Activated gamma-delta T cell (primary cell): ENCODE data around the gene PTCH2.

ENCODE experiments used
- DNase-seq: peaks from one replicate; lab custom pipeline; 2025; lab: John Stamatoyannopoulos, UW

PTCH2 gene

DNA sequence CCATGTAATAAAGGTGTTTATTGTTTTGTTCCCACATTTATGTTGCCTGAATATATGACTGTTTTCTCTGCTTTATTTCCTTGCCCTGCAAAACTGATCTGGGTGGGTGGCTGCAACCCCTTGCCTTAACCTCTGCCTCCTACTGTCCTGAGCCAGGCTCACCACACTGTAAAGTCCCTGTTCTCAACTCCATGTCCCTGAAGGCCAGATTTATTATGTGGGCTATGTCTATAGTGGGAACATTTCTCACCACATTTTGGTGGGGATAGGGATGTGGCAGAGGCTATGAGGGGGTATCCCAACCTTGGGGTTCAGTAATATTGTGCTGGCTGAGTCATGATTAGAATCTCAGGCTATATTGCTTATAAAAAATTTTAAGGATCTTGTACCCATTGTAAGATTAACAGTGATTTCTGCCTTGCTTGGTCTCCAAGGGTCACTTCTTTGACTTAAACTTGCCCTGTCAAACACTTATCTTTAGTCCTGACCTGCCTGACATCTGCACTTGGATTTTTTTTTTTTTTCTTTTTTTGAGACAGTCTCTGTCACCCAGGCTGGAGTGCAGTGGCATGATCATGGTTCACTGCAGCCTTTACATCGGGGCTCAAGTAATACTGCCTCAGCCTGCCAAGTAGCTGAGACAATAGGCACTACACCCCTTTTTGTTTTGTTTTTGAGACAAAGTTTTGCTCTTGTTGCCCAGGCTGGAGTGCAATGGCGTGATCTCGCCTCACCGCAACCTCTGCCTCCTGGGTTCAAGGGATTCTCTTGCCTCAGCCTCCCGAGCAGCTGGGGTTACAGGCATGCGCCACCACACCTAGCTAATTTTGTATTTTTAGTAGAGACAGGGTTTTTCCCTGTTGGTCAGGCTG, 64.1 kb downstream of the PTCH2 start:
- no peak for DNase-seq

GRCh38 chr1:44777969-44778635, 65.0 kb downstream of the PTCH2 start:
- no peak for DNase-seq

GRCh38 chr1:44777547-44777946, 65.5 kb downstream of the PTCH2 start:
- DNase-seq: no peak

DNA sequence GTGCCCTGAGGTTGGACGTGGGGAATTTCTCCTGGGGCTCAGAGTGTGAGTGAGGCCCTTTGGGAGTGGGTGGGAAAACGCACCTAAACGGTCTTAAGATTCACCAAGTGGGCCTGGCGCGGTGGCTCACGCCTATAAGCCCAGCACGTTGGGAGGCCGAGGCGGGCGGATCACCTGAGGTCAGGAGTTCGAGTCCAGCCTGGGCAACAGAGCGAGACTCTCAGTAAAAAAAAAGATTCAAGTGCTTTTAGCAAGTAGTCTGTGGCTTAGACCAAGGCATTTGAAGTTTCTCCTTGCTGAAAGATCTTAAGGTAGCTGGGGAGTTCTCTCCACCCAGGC, 66.4 kb downstream of the PTCH2 start:
- no peak for DNase-seq

DNA sequence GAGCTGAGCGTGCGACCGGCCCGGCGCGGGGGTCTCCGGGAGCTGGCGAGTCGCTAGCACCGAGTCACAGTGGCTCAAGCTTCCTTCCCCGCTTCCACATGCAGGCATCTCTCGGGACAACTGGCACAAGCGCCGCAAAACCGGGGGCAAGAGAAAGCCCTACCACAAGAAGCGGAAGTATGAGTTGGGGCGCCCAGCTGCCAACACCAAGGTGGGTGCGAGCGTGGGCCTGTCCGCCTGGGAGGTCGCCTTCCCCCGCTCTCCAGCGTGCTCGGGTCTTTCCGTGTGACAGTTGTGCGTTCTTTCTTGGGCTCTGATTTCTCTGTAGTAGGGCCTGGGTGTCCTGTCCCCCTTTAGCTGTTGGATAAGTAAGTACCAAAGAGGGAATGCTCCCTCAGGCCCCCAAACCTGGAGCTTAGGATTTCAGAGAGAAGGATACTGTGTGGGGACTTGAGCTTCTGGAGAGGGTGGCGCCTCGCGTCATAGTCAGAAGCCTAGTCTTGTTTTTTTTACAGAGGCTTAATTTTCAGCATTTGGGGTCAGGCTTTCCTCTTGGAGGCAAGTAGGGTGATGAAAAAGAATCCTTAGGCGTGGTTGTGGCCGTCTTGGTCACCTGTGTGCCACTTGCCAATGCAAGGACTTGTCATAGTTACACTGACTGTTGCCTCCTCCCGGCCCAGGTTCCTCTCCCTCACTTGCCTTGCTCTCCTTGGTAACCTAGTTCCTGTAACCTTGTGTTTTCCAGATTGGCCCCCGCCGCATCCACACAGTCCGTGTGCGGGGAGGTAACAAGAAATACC, 66.9 kb downstream of the PTCH2 start:
- DNase-seq: no peak

DNA sequence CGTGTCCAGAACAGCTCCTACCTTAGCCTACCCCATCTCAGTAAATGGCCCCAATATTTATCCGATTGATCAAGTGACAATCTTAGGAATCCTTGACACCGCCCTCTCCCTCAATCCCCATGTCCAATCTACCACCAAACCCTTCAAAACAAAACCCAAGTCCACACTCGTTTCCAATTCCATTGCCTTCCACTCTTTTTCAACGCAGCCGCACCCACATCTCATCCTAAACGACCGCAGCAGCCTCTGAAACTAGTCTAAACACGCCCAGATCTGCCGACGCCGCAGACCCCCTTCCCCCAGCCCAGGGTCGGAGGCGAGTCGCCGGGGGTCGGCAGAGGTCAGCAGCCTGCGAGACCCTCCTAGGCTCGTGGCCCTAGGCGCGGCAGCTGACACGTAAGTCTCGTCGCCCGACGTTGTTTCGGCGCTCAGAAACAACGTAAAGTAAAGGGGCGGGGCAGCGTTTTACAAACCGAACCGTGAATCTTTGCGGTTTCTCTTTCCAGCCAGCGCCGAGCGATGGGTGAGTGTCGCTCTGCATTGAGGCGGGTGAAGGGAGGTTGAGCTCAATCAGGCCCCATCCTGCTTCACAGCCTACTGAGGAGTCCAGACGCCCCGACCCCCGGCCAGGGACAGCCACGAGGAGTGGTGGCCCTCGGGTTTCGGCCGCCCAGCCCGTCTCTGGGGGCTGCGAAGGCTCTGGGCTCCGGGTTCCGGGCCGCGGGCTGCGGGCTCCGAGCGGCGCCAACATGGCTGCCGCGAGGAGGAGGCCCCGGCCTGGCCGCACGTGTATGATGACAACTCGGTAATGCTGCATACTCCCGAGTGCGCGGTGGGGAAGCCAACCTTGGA, 67.7 kb downstream of the PTCH2 start, which contains the start of gene RPS8:
Gene RPS8 (plus strand): TSS at position 463 of the 852 bp plus-strand sequence. CDS start 57 bp downstream, at position 520.
- DNase-seq: peak; percentile 50
